Sigmoid colon (tissue), 7 donors: Measurements from ENCODE around the gene KCNT1. TPM values are rescaled to one million over a fixed set of nuclear protein-coding genes. Genes with fewer than 3 reads are reported as not detected.

Experiments
- DNase-seq: peaks from one replicate; pipeline ENCODE4 v3.0.0-alpha.2; 2019
- H3K27ac ChIP-seq, 4 donors: fragments of 200-600 bp; sonication (generic); one replicate each; pipeline ENCODE4 v1.5.1; 2016 to 2019; ENCODE audit warnings: mild to moderate bottlenecking in 1 of 4
- H3K27me3 ChIP-seq, 3 donors: fragments of 200-600 bp; sonication (generic); one replicate each; pipeline ENCODE4 v1.5.1; 2019; ENCODE audit warnings: mild to moderate bottlenecking in 1 of 3
- H3K36me3 ChIP-seq, 4 donors: fragments of 200-600 bp; sonication (generic); one replicate each; pipeline ENCODE4 v1.5.1; 2016 to 2019
- H3K4me1 ChIP-seq, 4 donors: fragments of 200-600 bp; sonication (generic); one replicate each; pipeline ENCODE4 v1.5.1; 2017 to 2019
- H3K4me3 ChIP-seq, 4 donors: fragments of 200-600 bp; sonication (generic); one replicate each; pipeline ENCODE4 v1.5.1; 2017 to 2019; ENCODE audit warnings: mild to moderate bottlenecking in 2 of 4, moderate library complexity in 1 of 4
- H3K9me3 ChIP-seq, 4 donors: fragments of 200-600 bp in 3 of 4; sonication (generic) in 3 of 4; one replicate each; pipeline versions ENCODE4 v1.5.1 to v1.6.1; 2013 to 2019
- CTCF ChIP-seq, 4 experiments: fragments of 450-650 bp in 3 of 4; fragments of 200-600 bp in 1 of 4; IDR thresholded peaks; one replicate each; pipeline ENCODE4 v1.5.1; 2016 to 2019; ENCODE audit warnings: antibody characterized with exemption in 4 of 4, mild to moderate bottlenecking in 3 of 4, moderate library complexity in 2 of 4
- EP300 ChIP-seq, 4 donors: sonication (generic); formaldehyde crosslinking; IDR thresholded peaks; one replicate each; pipeline ENCODE4 v1.6.1; 2017; ENCODE audit warnings: antibody characterized with exemption in 4 of 4
- POLR2A ChIP-seq, 2 donors: fragments of 450-650 bp; IDR thresholded peaks; one replicate each; pipeline ENCODE4 v1.6.1; 2016; ENCODE audit warnings: antibody characterized with exemption in 2 of 2, mild to moderate bottlenecking in 2 of 2, moderate library complexity in 2 of 2
- POLR2AphosphoS5 ChIP-seq, 4 donors: sonication (generic); formaldehyde crosslinking; IDR thresholded peaks; one replicate each; pipeline ENCODE4 v1.6.1; 2017; ENCODE audit warnings: antibody characterized with exemption in 4 of 4
- WGBS, 2 donors: extraction: QIAGEN DNeasy Blood & Tissue Kit; methylation state at CpG; one replicate each; pipeline ENCODE4 v1.1.7; 2013; 5-methylcytosine and 5-hydroxymethylcytosine counted together
- intact Hi-C: fragments of 100-400 bp; cut with DNase I; formaldehyde crosslinking; loops from one replicate; pipeline ENCODE4 v1.15.1; 2023
- polyA plus RNA-seq, 3 donors: library from polyadenylated mRNA; stranded (reverse); fragments of 200-250 nt; gene quantifications; one replicate each; pipeline ENCODE4 v1.2.3, GENCODE V29; 2013
- total RNA-seq, 4 donors: library from RNA; depleted of rRNA; stranded (reverse); fragments of >200 nt; gene quantifications; one replicate each; pipeline ENCODE4 v1.1.0, GENCODE V29; 2016
- donor health status: healthy with polysubstance abuse.
- donor health status: Bipolar disorder and iron deficiency.
- donor health status: healthy.

The KCNT1 gene
- total and polyA plus RNA-seq, 7 donors: 0.23 to 0.95 (median 0.32) TPM; not detected in 3

GRCh38 chr9:135809166-135809565, 107.2 kb downstream of the KCNT1 start:
- no peaks in the 10 kb centered on the region for H3K4me1 ChIP-seq
- H3K36me3 ChIP-seq: peaks cover 12 to 51% (median 23%) of the 10 kb centered on the region in 4 donors
- H3K4me3 ChIP-seq: no peak overlapping the region
- no peak overlapping the region for H3K27ac ChIP-seq
- H3K27me3 ChIP-seq: no peaks in the 10 kb centered on the region
- 92 to 93% methylated on average over 10 of the region's 10 CpGs for WGBS, 2 donors
- TF ChIP-seq CTCF (IDR thresholded peaks at IDR 0.05) (no peak), POLR2A (IDR thresholded peaks at IDR 0.05) (no peak), POLR2AphosphoS5 (IDR thresholded peaks at IDR 0.05) (no peak)
- no peaks in the 10 kb centered on the region for H3K9me3 ChIP-seq
- intact Hi-C loops: no loop called here
- DNase-seq: no peak

DNA sequence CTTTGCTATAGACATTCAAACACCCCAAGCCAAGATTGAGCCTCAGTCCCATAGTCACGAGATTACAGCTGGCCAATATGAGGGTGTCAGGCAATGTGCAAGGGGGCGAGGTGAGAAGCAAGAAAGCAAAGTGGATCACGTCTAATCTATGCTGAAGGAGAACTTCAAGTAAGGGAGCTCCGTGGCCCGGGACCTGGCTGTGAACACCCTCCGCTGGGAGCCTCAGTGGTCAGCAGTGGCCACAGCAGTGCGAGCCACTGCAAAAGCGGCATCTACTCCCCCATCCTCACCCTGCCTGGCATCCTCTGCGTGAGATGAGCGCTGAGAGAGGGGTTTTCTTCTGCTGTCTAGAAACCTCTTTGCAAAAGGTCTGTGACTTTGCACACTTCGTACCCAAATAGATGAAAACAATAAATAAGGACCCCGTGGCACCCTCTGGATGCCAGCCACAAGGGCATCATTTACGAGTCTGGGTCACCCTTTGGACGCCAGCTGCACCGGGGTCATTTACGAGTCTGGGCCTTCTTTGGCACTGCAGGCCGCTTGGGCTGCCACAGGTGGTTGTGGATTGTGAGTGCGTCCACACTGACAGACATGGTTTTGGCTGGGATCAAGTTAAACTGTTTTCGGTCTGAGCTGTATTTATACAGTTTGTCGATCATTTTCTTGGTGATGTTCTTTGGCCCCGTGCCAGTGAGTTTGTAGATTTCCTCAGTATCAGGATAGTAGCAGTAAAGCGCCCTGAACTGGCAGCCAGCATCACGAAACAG, 109.0 kb downstream of the KCNT1 start:
- no peak for DNase-seq
- intact Hi-C loops: no loop called here
- Histone ChIP-seq H3K36me3 (peaks cover 12 to 70% (median 31%) of the 10 kb centered on the region in 4 donors), H3K27ac (no peak overlapping the region), H3K4me3 (no peak overlapping the region), H3K27me3 (no peaks in the 10 kb centered on the region), H3K4me1 (no peaks in the 10 kb centered on the region), H3K9me3 (no peaks in the 10 kb centered on the region)
- WGBS, 2 donors: 95 to 96% methylated on average over 23 of the region's 23 CpGs
- TF ChIP-seq EP300 (IDR thresholded peaks at IDR 0.05) (no peak), POLR2A (IDR thresholded peaks at IDR 0.05) (no peak), CTCF (IDR thresholded peaks at IDR 0.05) (no peak), POLR2AphosphoS5 (IDR thresholded peaks at IDR 0.05) (no peak)

GRCh38 chr9:135811801-135812200, 109.8 kb downstream of the KCNT1 start:
- no peak overlapping the region for H3K27ac ChIP-seq
- no peaks in the 10 kb centered on the region for H3K9me3 ChIP-seq
- TF ChIP-seq CTCF (IDR thresholded peaks at IDR 0.05) (no peak), EP300 (IDR thresholded peaks at IDR 0.05) (no peak), POLR2AphosphoS5 (IDR thresholded peaks at IDR 0.05) (no peak), POLR2A (IDR thresholded peaks at IDR 0.05) (no peak)
- 81 to 88% methylated on average over 11 of the region's 11 CpGs for WGBS, 2 donors
- no peak for DNase-seq
- H3K36me3 ChIP-seq: peaks cover 12 to 78% (median 39%) of the 10 kb centered on the region in 4 donors
- H3K27me3 ChIP-seq: no peaks in the 10 kb centered on the region
- intact Hi-C loops: no loop called here
- no peak overlapping the region for H3K4me3 ChIP-seq
- H3K4me1 ChIP-seq: no peaks in the 10 kb centered on the region

DNA sequence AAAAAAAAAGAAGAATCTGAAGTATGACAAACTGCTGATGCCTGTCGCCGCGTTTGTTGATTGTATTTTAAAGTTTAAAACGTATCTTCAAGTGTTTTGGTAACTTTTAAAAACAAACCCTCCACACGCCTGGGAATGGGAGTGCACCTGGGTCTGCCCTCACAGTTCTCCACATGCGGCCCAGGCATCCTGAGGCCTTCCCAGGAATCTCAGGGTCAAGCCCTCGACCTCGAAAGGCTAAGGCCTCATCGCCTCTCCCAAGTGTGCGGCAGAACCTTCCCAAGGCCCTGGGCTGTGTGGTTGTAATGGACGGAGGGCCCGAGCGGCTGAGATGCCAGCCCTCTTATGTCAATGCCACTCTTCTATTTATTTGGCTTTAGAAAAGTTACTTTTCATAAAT, 111.0 kb downstream of the KCNT1 start:
- no peaks in the 10 kb centered on the region for H3K4me1 ChIP-seq
- no peak for TF ChIP-seq EP300 (IDR thresholded peaks at IDR 0.05)
- no peak for TF ChIP-seq CTCF (IDR thresholded peaks at IDR 0.05)
- TF ChIP-seq POLR2A (IDR thresholded peaks at IDR 0.05): no peak
- no peak for TF ChIP-seq POLR2AphosphoS5 (IDR thresholded peaks at IDR 0.05)
- H3K36me3 ChIP-seq: peaks cover 19 to 89% (median 51%) of the 10 kb centered on the region in 4 donors
- 94 to 95% methylated on average over 13 of the region's 13 CpGs for WGBS, 2 donors
- no peak overlapping the region for H3K4me3 ChIP-seq
- intact Hi-C loops: no loop called here
- no peak for DNase-seq
- H3K27me3 ChIP-seq: no peaks in the 10 kb centered on the region
- no peak overlapping the region for H3K27ac ChIP-seq
- no peaks in the 10 kb centered on the region for H3K9me3 ChIP-seq
